GM18511 (cell line): ENCODE results near the gene FADS6.
A peak's percentile ranks its signal among the peaks of the same experiment; 100 is the strongest.

Source experiments
- ATAC-seq: cut with Tn5 transposase; IDR thresholded peaks from one replicate; pipeline ENCODE4 v1.9.1; 2021; ENCODE audit warnings: mild to moderate bottlenecking, moderate library complexity; ENCODE audit not compliant: unreplicated experiment

The FADS6 gene

DNA sequence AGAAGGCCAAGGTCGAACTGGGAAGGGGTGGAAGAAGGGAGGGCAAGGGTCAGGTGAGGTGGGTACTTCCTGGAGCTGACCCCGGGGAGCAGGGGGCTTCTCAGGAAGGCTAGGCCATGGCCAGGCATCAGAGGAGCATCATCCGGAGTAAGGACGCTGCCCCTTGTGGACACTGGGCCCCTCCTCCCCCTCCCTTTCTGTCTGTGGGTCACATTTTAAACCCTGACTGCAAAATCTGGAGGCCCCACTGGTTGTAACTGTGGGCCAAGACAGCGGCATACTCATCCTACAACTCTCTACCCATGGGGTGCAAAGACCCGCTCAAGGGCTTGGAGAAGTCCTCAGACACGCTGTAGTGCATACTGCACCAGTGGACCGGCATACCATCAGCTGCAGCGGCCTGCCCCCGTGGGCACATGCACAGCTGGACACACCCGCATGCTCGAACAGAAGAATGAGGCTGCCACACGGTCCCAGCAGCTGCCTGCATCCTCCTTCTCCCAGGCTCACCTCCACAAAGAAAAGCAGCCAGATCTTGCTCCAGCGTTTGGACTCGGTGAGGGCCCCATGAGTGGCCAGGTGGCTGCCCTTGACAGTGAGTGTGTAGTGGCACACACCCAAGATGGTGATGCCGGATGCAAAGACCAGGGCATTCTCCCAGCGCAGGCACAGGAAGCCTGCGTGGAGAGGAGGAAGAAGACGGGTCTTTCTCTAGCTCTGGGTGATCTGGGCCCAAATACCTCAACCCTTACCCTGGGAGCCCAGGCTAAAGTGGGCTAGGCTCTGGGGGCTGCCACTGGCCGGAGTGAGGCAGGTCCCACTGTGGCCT is 1.2 kb downstream of the FADS6 start:
- ATAC-seq = no peak

DNA sequence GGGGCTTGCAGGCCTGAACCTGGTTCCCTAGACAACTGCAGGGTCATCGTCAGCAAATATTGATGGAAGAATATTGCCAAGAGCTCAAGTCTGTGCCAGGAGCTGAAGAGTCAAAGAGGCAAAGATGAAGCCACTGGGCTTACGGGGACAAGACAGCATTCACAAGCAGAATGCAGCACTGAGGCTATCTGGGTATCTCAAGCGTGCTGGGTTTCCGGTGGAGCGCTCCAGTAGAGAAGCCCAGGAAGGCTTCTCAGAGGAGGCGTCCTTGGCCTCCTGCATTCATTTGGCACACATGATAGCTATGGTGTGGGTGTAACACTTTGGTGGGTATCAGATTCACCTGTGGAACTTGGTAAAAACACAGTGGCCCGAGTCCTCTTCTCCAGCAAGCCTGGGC is 2.9 kb downstream of the FADS6 start:
- no peak for ATAC-seq

DNA sequence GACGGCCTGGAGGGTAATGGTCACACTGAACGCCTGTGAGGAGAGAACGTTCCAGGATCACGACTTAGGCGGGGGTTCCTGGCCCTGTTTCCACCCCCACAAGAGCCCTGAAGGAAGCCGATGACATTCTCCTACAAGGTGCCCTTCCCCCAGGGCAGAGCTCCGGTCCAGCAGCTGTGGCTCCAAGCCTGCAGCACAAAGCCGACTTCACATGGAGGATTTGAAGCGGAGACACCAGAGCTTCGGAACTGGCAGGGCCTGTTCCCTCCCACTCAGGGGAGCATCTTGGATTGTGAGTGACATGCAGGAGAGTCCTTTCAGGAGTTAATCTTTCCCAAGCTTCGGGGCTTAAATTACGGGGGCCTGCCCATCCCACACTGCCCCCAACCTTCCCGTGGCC is 5.0 kb downstream of the FADS6 start:
- ATAC-seq = no peak

DNA sequence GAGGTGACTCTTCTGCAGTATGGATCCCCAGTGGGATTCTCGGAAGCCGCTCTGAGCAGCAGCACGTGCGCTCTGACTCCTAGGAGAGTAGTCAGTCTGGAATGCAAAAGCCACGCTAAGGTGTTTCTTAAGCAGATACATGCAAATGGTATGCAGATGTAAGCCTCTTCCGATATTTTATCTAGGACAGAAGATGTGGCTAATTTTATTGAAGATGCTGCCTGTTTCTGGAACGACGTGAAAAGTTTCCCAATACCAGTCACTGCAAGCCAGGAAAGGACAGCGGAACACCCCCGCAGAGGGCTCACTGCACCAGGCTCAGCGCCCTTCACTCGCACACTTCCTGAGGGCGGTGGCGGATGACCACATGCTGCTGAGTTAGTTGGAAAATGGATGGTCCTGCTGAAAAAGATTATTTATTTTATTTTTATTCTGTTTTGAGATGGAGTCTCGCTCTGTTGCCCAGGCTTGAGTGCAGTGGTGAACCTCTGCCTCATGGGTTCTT is 10.1 kb downstream of the FADS6 start:
- no peak for ATAC-seq

DNA sequence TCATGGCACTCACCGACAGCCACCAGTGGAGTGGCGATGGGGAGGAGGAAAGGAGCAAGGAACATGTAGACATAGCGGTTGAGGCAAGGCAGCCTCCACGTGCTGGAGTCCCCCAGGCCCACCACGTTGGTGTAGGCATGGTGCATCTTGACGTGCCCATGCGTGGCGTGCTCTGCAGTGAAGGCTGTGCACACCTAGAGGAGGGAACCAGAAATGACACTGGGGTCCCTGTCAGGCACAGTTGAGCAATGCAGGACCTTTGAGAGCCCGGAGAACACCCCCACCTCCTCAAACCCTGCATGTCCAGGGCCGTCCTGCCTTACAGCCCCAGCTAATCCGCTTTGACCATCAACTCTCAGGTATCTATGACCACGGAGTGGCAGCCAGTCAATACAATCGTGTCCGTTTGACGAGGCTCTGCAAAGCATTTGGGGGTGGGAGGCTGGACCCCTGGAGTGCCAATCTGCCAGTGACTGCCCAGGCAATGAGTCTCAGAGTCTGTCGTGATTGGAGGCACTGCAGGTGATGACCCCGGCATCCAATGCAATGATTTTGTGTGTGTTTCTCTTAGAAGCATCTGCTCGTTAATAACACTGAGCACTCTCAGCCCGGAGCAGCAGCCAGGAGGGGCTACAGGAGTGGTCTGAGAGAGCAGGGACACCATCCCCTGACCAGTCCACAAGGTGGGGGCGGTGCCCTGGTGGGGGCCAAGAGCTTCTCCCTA is 10.8 kb downstream of the FADS6 start:
- no peak for ATAC-seq

DNA sequence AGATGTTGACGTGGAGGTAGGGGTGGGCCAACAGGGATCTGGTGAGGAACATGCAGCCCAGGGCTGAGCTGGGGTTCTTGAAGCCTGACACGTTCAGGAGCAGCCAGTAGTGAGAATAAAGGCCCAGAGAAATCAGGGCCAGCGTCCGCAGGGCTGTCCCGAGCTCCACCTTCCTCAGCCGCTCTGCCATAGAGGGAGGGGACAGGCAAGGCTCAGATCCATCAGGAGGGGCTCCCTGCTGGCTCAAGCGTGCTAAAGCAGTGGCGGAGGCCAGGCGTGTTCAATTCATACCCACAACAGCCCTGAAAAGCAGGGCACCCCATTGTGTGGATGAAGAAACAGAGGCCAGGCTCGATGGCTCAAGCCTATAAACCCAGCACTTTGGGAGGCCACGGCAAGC is 12.4 kb downstream of the FADS6 start:
- no peak for ATAC-seq

DNA sequence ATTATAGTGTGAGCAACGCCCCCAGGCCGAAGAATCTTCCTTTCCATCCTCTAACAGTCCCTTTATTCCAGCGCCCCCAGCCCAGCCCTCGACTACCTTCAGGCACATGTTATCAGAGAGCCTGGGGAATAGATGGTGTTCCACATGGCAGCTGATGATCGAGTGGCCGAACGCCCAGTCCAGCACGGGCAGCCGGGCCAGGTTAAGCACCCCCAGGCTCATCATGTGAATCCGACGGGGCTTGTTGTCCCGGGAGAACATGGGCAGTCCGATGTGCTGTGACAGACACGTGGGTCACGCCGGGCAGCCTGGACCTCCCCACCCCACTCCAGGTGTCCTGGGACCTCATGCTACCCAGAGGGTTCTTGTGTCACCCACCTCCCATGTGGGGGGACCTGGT is 14.1 kb downstream of the FADS6 start:
- ATAC-seq = no peak

DNA sequence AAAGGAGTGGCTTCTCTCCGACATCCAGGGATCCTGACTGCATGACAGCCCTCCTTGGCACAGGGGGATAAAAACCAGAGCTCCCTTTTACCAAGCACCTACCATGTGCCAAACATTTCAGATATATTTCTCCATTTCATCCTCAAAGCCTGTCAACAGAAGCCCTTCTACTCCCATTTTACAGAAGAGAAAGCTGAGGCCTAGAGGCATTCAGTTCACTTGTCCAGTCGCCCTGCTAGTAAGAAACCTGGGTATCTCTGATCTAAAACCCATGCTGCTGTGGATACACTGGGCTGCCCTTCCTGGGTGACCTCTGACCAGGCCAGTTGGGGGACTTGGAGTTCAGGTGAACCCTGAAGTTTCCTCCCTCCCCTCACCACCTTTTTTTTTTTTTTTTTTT is 14.8 kb downstream of the FADS6 start:
- ATAC-seq = no peak

DNA sequence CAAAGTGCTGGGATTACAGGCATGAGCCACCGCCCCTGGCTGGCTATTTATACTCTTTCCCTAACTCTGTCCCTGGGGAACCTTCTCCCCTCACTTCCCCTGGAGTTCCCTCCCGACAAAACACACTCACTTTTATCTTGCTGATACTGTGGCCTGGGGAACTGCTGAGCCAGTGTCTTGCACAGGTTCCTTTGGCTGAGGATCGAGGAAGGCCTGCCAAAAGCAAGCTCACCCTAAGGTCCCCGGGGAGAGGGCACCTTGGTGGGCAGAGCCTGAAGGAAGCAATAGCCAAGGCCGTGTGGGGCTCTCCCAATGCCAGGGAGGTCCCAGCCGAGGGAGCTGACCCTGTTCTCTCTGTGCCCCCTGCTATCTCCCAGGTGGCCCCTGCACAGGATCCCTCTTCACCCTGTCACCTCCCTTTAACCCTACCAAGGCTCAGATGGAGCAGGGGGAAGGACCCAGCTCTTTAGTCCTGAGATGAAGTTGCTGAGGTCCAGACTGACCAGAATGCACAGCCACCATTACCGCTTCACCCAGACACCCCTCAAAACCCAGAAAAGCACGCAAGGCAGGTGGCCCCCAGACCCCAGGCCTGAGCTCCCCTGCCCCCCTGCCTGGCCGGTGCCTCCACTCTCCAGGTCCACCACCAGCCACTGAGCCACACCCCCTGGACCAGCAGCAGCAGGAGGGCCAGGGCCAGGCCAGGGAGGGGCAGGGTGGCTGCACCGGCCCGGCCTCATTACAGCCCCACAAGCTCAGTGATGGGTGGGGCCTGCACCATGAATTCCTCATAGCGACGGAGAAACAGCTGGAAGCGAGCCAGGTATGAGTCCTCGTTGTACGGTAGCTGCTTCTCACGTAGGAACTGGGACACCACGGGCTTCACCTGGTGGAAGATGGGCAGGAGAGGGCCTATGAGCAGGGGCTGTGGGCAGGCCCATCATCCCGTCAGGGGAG is 15.6 kb downstream of the FADS6 start:
- no peak for ATAC-seq

DNA sequence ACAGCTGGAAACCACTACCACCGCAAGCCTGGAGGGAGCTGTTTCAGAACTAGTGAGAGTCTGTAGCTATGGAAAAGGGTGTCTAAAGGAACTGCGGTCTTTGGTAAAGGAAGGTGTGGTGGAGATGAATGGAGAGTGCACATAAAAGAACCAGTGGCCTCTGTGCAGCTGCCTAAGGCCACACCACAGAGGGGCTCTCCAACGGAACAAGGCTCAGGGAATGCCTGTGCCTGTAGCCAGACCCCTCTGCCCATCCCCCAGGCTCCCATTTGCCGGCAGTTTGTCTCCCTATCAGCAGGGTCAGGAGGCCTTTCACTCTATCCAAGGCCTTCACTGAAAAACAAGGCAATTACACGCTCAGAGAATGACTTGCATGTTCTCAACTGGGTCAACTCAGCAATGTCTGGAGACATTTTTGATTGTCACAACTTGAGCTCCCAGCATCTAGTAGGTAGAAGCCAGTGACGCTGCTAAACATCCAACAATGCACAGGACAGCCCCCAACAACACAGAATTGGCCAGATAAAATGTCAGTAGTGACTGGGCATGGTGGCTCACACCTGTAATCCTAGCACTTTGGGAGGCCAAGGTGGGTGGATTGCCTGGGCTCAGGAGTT is 17.3 kb downstream of the FADS6 start:
- ATAC-seq = no peak

DNA sequence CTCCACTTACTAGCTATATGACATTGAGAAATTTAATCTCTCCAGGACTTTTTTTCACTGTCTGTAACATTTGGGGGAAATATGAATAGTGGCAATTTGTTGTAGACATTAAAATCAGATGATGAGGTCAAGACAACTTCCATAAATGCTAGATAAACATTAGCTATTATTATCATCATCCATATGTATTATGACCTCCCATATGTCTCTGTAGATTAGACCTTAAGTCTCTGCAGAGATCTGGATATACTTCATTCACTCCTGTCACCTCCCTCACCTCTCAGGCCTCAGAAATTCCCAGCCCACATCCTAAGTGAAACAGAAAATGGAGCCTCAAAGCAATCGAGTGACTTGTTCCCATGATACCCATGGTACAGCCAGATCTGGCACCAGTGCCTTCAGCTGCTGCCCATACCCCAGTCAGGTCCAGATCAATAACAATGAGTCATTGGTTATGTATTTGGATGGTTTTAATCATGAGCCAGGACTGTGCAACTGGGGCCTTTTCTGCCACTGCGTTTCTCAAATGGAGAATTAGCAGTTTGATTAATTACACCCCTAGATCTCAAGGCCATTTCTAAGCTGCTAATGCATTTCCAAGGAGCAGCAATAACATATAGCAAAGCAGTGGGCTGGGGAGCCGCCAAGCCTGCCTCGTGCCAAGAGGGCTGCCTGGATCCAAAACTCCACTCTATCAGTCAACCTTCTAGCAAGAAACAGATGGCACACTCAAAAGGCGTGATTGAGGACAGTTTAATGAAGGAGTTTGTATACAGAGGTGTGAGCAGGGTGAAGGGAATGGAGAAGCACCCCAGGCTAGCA is 18.1 kb downstream of the FADS6 start:
- ATAC-seq = no peak

DNA sequence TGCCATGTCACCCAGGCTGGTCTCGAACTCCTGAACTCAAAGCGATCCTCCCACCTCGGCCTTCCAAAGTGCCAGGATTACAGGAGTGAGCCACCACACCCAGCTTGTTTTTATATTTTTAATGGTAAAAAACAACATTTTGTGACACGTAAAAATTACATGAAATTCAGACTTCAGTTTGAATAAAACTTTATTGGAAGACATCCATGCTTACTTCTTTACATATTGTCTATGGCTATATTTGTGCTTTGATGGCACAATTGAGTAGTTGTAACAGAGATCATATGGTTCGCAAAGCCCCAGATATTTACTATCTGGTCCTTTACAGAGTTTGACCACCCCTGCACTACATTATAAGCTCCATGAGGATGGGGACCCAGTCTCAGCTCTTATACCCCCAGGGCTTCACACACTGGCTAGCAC is 18.8 kb downstream of the FADS6 start:
- ATAC-seq = no peak

DNA sequence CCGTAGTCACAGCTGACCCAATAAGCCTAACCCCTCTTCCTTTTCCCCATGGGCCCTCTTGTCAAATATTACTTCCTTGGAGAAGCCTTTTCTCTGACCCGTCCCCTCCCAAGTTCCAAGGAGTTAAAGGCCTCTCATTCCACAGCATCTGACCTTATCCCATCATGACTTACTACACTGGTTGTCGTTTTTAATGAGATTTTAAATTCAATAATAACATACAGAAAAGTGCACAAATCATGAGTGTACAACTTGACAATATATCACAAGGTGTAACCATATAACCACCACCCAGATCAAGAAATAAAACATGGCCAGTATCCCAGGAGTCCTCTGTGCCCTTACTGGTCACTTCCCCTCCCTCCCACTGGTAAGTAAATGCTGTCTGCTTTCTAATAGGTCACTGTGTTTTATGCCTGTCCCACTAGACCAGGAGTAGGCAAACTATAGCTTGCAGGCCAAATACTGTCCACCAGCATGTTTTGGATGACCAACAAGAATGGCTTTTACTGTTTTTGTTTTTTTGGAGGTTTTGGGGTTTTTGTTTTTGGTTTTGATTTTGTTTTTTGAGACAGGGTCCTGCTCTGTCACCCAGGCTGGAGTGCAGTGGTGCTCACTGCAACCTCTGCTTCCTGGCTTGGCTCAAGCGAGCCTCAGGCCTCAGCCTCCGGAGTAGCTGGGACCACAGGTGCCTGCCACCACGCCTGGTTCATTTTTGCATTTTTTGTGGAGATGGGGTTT is 19.4 kb downstream of the FADS6 start:
- ATAC-seq = no peak

DNA sequence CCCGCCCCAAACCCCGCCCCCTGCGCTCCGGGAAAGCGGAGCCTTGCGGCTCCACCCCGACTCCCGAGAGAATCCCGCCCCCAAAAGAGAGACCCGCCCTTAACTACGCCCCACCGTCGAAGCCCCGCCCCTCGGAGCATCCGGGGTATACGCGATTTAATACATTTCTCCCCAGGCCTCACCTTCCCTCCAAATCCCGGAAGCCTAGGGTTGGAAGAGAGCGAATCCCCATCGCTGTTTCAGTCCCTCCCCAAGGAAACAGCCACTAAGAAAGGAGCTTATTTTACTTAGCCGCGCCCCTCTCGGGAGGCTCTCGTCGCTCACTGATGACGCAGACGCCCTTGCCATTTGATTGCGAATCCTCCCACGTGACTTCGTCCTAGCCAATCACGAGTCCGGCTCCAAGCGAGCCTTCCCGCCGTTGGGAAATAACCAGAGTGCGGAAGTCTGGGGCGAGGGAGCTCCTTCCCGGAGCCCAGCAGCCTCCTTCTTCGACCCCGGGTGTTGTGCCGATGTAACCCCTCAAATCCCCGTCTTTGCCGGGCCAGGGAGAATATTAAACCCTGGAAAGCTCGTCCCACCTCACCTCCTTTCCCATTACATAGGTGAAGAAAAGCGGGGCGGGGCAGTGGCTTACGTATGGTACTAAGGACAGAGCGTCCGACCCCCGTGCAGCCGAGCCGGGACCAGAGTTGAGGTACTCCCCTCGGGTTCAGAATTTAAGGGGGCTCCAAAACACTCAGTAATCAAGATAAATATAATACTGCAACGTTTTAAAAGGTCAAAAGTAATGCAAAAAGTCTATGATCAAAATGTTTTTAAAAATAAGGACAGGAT is 20.2 kb downstream of the FADS6 start:
- peak; percentile 89 for ATAC-seq

DNA sequence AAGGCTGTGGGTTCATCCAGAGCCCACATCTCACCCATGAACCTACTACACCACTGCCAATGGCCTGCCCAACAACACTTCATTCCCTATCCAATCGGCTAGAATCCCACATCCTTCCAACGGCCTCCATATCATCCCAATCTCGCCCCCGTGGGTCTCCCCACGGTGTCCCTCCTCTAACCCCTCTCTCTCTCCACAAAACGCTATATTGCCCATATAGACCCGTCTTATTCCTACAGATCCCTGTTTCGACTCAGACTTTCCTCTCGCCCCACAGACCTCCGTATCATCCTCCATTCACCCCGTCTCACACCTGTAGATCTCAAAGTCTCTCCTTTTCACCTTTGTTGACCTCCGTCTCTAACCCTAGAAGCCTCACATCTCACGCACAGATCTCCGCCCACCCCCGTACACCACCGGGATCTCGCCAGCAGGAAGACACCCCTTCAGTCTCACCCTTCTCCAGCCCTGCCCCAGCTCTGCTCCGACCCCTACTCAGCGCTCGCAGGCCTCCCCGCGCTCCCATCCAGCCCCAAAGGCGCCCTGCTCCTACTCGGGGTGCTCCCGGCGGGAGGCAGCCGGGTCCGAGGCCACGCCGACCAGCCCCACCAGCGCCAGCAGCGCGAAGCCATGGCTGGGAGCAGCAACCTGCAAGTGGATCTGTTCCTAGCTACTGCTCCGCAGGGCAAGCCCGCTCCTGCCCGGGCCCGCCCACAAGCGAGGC is 21.0 kb downstream of the FADS6 start, which contains the start of gene FDXR:
FDXR (minus strand) TSS at position 682 of the 724 bp plus-strand sequence; CDS start at position 632, 50 bp downstream.
- ATAC-seq = peak; percentile 30

DNA sequence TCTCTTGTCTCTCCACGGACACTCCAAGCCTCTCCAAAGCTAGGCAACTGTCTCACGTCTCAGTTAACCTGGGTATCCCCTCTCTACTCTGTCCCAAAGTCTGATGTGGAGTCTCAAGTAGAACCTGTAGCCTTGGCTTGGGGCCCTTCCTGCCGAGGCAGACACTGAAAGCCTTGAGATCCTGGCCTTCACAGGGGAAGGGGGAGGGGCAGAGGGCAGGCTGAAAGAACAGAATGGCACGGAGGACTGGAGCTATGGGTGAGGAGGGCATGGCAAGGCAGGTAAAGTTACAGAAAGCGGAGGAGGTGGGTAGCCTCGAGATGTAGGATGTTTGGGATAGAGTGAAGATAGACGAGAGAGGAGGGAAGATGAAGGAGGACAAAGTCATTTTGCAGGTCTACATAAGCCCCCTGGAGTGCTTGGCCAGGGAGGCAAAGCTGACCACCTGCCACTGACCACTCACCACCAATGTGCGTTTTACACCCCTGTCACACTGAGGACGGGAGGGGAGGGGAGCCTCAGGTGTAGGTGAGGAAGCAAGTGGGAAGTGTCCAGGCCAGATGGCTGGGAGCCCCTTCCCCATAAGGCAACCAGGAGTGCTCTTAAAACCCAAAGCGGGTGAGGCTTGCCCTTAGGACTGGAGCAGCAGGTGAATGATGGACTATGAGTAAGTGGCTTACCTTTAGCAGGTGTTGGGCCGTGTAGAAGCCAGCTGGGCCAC is 21.9 kb downstream of the FADS6 start:
- ATAC-seq = no peak

DNA sequence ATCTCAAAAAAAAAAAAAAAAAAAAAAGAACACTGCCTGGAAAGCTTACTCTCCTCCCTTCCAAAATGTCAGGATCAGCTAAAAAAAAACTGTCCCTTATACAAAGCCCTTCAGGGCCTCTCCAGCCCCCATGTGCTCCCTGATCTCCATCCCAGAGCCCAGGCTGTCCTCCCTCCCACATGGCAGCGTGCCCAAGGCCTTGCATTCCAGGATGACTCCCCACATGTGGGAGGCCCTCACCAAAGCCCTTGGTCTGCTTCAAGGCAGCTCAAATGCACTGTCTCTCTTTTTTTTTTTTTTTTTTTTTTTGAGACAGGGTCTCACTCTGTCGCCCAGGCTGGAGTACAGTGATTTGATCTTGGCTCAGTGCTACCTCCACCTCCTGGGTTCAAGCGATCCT is 22.9 kb downstream of the FADS6 start:
- no peak for ATAC-seq
